ENCODE measurements around the gene FAM120A.

The FAM120A gene

DNA sequence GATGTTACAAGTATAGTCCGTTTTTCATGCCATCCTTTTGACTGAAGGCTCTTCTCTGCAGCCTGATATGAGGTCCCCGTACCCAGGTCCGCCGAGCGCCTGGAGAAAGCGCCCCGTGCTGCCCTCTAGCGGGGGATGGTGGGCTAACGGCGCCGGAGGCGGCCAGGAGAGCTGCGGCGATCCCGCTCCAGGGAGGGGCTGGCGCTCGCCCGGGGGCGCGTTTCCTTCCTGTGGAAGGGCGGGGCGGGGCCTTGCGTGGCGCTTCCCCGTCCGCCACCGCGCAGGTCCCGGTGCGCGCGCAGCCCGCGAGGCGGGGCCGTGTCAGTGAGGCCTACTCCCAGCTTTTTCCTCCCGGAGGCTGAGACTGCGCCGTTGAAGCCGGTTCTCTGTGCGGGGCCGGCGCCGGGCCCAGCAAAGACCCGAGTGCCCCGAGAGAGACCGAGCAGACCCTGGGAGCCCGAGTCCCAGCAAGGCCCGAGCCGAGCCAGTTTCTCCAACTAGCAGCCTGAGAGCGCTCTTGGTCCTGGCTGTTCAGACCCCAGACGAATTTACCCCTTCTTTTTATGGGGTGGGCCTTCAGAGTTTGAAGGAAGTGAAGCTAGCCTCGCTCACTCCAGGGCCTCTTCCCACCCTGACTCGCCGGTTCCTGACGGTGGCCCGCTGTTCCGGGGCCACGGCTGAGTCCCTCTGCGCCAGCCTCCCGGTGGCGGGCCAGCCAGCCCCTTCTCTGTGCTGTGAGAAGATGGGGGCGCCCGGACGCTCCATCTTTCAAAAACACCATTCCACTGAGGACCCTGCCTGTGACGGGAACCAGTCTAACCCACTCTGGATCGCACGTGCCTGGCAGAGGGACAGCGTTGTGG, 115.2 kb downstream of the FAM120A start:
- peak; percentile 93 to 96 for DNase-seq

DNA sequence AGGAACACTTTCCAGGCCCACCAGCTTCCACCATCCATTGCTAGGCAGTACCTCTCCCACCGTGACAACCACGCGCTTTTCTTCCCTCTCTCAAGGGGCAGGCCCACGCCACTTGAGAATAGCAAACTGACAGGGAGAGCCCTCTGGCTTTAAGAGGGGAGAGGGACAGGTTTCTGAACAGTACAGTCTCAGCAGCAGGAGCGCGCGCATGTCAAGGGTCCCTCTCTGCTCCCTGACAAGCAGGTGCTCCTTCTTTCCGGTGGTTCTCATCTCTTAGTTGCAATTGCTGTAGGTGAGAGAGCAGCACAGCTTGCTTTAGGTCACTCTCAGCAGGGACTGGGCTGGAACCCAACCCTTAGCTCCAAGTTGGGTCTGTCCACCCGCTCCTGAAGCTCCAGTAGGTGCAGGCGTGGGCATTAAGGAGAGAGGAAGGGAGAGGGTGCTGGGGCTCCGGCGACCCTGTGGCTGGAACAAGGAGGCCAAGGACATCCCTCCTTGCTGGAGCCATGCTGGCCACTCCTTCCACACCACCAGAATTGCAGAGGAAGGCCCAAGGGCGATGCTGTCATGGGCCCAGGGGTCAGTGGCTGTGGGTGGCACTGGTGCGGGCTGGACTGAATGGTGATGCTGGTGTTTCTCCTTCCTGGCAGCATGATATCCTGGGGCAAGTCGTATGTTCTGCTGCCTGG, 115.9 kb downstream of the FAM120A start:
- DNase-seq = no peak

DNA sequence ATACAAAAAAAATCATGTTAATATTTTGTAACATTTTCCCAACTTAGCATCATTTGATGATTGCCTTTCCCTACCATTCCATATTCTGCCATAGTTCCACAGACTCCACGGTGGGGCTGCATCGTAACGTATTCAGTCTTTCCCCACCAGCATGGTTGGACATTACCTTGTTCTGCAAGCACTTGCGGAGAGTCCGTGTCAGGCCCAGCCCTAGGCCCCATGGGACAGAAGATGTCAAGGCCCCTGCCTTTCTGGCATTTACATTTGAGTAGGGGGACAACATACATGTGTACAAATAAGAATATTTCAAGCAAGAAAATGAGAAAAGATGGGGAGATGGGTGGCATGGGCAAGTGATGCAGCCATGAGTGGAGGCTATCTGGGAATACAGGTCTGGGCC, 116.7 kb downstream of the FAM120A start:
- DNase-seq = no peak

DNA sequence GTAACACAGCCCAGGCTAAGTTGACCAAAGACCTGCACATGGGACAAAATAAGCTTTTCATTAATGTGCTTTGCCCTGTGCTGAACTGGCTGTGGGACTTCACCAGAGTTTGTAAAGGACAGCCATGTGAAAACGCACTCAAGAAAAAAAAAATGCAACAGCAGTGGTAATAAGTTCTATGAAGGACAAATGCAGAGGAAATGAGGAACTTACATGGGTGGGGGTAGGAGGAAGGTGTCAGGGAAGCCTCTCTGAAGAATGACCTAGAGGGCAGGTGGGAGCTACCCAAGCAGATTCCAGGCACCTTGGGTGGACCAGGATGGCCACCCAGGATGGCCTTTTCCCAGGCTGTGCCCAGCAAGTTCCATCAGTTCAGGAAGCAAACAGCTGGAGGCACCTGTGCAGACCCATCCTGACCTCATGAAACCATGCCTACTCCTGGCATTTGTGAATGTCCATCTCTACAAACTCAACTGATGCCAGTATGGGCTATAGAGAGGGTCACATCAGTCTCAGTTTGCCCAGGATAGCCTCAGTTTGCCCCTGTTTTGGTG, 118.2 kb downstream of the FAM120A start:
- DNase-seq = no peak

GRCh38 chr9:93572221-93572620, 120.7 kb downstream of the FAM120A start:
- no peak for DNase-seq

DNA sequence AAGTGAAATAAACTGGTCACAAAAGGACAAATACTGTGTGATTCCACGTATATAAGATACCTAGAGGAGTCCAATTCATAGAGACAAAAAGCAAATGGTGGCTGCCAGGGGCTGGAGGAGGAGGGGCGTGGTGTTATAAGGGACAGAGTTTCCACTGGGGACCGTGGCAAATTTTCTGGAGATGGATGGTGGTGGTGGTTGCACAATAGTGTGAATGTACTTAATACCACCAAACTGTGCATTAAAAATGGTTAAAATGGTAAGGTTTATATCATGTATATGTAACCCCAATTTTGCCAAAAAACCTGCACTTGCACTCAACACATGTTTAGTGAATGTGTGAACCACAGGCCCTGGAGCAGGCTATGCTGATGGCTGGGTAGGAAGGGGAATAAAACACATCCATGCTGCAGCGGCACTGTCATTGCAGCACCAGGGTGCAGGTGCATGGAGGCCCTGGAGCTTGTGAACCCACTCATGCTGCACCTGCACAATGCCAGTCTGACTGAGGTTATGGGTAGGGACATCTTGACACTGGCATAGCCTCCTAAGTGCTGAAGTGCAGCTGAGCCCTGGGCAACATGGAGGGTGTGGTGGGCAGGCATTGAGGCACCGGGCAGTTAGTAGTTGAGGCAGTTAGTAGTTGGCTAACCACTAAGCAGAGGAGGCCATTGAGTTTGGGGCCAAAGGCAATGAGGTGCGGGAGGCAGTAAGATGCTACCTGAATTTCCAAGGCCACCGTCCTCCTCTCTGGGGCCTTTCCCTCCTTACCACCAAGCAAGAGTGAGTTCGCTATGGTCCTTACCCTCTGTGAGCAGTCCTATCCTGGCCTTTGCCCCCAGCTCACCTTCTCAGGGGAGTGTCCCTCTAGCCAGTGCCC, 121.4 kb downstream of the FAM120A start:
- no peak for DNase-seq

GRCh38 chr9:93573516-93573828, 122.0 kb downstream of the FAM120A start:
- DNase-seq = no peak

DNA sequence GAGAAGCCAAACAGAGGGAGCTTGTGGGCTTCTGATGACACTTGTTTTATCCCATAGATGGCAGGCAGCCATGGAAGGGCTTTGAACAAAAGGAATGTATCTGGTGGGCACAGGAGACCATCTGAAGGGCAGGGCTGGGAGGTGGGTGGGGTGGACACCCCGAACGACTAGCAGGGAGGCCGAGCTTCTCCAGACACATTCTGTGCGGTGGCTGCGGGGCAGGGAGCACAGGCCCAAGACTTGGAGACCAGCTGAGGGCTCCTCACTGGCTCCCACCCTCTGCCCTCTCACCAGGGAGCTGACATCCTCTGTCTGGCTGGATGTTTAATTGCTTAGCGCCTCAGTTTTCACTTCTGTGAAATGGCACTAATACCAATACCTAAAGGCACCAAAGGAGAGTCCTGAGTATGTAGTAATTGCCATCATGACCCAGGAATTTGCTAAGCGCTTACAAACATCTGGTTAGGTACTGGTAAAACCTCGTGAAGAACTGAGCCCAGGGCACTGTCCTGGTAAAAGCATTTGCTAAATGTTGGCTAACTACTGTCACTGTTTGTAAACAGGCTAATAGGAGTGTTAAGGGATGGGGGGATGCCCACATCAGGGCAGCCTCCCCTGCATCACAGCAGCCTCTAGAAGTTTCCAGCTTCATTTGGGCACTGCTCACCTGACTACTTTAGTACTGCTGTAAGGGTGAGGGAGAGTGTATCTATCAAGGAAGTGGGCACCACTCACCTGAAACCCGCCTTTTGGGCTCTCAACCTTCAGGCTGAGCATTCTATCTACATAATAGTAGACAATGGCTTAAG, 122.8 kb downstream of the FAM120A start:
- no peak for DNase-seq

GRCh38 chr9:93574900-93575795, 123.7 kb downstream of the FAM120A start:
- no peak for DNase-seq

DNA sequence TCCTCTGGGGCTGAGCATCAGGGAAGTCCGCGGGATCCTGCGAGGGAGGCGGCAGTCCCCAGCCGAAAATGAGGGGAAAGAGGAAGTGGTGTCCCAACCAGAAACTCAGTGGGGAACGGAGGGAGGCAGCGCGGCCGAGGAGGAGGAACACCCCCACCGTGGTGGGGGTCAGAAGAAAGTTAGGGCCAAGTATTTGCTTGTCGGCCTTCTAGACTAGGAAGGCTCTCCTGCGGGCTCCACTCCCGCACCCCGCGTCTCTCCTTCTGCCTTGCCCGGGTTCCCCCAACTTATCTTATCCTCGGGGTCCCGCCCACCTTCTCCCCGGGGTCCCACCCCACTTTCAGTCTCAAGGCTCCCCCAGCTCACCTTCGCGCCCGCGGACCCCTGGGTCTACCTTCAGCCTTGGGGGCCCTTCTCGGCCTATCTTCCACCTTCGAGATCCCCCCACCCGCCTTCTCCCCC, 124.3 kb downstream of the FAM120A start:
- DNase-seq = no peak

- DNase-seq = no peak
These were observed 125.0 kb downstream of the FAM120A start, which contains the start of gene PHF2 for GRCh38 chr9:93576258-93577077. PHF2 (plus strand) TSS chr9:93576584; CDS start chr9:93576774, 190 bp downstream.

GRCh38 chr9:93577078-93577974, 125.8 kb downstream of the FAM120A start:
- DNase-seq = no peak

DNA sequence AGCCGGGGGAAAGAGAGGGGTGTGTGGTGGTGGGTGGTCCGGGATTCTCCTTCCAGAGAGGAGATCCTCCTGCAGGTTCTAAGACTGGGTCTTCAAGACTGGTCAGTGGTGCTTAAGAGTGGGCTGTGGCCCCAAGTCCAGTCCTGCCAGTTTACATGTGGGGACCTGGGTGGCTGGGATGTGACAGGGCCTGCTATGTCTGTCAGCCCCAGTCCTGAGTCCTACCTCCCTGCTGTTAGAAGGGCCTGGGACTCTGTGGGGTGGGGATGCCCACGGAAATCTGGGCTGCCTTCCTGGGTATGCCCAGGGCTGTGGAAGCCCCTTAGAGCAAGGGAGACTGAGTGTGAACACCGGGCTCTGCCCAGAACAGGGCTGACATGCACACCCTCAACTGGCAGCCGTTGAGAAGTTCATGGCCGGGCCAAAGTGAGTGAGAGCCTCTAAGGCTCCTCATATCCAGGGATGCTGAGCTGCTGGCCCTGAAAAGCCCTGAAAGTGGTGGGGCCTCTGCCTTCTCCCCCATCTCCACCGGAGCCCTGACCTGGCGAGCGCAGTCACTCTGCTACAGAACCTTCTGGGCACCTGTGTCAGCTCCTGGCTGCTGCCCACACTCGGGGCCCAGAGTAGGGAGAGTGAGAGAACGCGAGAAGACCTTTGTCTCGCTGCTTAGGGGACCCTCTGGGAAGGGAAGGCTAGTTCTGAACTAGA, 126.6 kb downstream of the FAM120A start:
- no peak for DNase-seq

DNA sequence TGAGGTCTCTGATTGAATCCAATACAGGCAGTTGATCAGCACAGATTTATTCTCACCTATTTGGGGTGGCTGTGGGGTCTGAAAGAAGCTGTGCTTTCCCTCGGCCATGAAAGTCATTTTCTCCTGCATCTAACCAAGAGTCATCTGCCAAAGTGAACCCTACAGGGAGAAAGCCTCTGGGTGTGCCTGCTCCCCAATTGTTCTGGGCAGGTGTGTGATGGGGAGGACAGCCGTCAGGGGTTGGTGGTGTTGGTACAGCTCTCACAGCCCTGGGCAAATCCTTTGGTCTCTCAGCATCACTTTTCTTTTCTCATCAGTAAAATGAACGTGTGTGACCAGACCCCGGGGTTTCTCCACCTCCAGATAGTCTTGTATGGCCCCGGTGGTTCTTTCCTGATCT, 127.4 kb downstream of the FAM120A start:
- DNase-seq = no peak

- no peak for DNase-seq
These were observed 128.4 kb downstream of the FAM120A start for GRCh38 chr9:93579711-93580516.

- no peak for DNase-seq
These were observed 129.3 kb downstream of the FAM120A start for GRCh38 chr9:93580654-93581380.

DNA sequence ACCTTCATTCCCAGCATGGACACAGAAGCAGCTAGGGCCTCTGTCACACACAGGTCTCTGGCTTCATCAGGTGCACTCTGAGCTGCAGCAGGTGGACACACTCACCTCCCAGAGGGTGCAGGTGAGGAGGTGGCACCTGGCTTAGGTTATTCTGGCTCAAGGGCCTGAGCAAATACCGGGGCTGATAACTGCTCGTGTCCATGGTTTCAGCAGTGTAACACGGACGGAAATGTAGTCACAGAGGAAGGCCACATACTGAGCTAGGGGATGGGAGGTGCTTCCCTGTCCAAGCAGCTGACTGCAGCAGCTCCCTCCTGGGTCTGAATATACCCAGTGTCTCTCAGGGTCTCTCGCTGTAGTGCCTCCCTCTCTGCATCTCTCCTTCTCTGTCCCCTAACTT, 130.6 kb downstream of the FAM120A start:
- DNase-seq = no peak

Measured in NCI-H1930 (cell line).